K562 (cell line): ENCODE data around the gene LRP4. TPM values are rescaled to one million over a fixed set of nuclear protein-coding genes. Genes with fewer than 3 reads are reported as not detected.

Source experiments
- ATAC-seq: fragments of 200-7000 bp; cut with Tn5 transposase; 3 replicates; pipeline ENCODE4 v1.9.1; 2020; ENCODE audit warnings: moderate library complexity
- BruUV-seq: library from RNA; stranded (reverse); fragments of 400-500 nt; replicated peaks from 2 replicates; lab custom pipeline; 2021; lab: Mats Ljungman, UMichigan
- CTCF ChIA-PET: fragments of 300-600 bp; formaldehyde crosslinking; extraction: SDS; loops from one replicate; lab custom pipeline; 2021; ENCODE audit warnings: low intra/inter-chr PET ratio; lab: Yijun Ruan, JAX
- POLR2A ChIA-PET: fragments of 300-600, 350-650 bp; sonication (Branson Sonifier 250); formaldehyde crosslinking; extraction: SDS; loops from one replicate; lab custom pipeline; 2021; ENCODE audit warnings: antibody characterized with exemption, inconsistent platforms; lab: Yijun Ruan, JAX
- DNase-seq, 4 experiments: peaks; one replicate each; pipeline versions ENCODE4 v3.0.0 to v3.0.0-alpha.2; 2011 to 2018; ENCODE audit warnings: low spot score in 3 of 4, mixed read lengths in 3 of 4; ENCODE audit errors: extremely low read depth in 1 of 4
- FAIRE-seq: peaks from 2 replicates; lab custom pipeline; 2011; peaks lifted over from hg19 to GRCh38; lab: Jason Lieb, UNC
- H2AFZ ChIP-seq: 2 replicates; pipeline ENCODE4 v1.6.0; 2011; ENCODE audit warnings: low read depth, low read length, control low read depth, inconsistent platforms
- H3K27ac ChIP-seq: fragments of 200-600 bp; 3 replicates; pipeline ENCODE4 v1.8.0; 2011; ENCODE audit warnings: low read depth, mild to moderate bottlenecking, control low read depth, inconsistent platforms, low read length, moderate library complexity, mixed read lengths; ENCODE audit errors: extremely low read depth
- H3K27me3 ChIP-seq, 2 experiments: fragments of 300-600 bp in 1 of 2; 2 replicates in 1 of 2; 3 replicates in 1 of 2; pipeline versions ENCODE4 v1.6.0 to v1.8.0; 2011; ENCODE audit warnings: inconsistent platforms in 2 of 2, low read length in 2 of 2, mild to moderate bottlenecking in 1 of 2, mixed read lengths in 1 of 2, moderate library complexity in 1 of 2; ENCODE audit not compliant: control insufficient read depth in 2 of 2, insufficient read depth in 2 of 2
- H3K36me3 ChIP-seq: fragments of 300-600 bp; 3 replicates; pipeline ENCODE4 v1.8.0; 2011; ENCODE audit warnings: mild to moderate bottlenecking, low read length, inconsistent platforms; ENCODE audit not compliant: control insufficient read depth, insufficient read depth
- H3K4me1 ChIP-seq, 2 experiments: fragments of 200-600 bp in 1 of 2; replicated peaks in 1 of 2; 2 replicates in 1 of 2; 3 replicates in 1 of 2; pipeline versions ENCODE4 v1.5.1 to v1.8.0; 2011; ENCODE audit warnings: inconsistent platforms in 2 of 2, low read length in 2 of 2, mild to moderate bottlenecking in 1 of 2, mixed read lengths in 1 of 2, moderate library complexity in 1 of 2; ENCODE audit not compliant: control insufficient read depth in 2 of 2, insufficient read depth in 2 of 2
- H3K4me2 ChIP-seq: 2 replicates; pipeline ENCODE4 v1.6.1; 2011; ENCODE audit warnings: low read length, control low read depth, inconsistent platforms, mixed read lengths; ENCODE audit not compliant: insufficient read depth
- H3K4me3 ChIP-seq: fragments of 200-600 bp; sonication (generic), shearing (Covaris generic); 2 replicates; pipeline ENCODE4 v1.5.1; 2016; ENCODE audit warnings: control low read depth, inconsistent platforms
- H3K79me2 ChIP-seq: fragments of 200-600 bp; 3 replicates; pipeline ENCODE4 v1.8.0; 2011; ENCODE audit warnings: low read length, inconsistent platforms; ENCODE audit not compliant: control insufficient read depth, insufficient read depth
- H3K9ac ChIP-seq, 2 experiments: 2 replicates each; pipeline versions ENCODE4 v1.6.0 to v1.6.1; 2011; ENCODE audit warnings: low read depth in 2 of 2, low read length in 2 of 2, control low read depth in 1 of 2, inconsistent platforms in 1 of 2, mild to moderate bottlenecking in 1 of 2, mixed read lengths in 1 of 2; ENCODE audit not compliant: insufficient read depth in 1 of 2
- H3K9me1 ChIP-seq: one replicate; pipeline ENCODE4 v1.6.0; 2011; ENCODE audit warnings: inconsistent platforms, mild to moderate bottlenecking, low read length, moderate library complexity; ENCODE audit not compliant: control insufficient read depth, insufficient read depth
- H3K9me3 ChIP-seq: replicated peaks from 2 replicates; pipeline ENCODE4 v1.5.1; 2011; ENCODE audit warnings: low read depth, low read length, inconsistent platforms; ENCODE audit not compliant: control insufficient read depth, insufficient read depth
- H4K20me1 ChIP-seq: replicated peaks from 2 replicates; pipeline ENCODE4 v1.6.1; 2011; ENCODE audit warnings: low read length, inconsistent platforms, mixed read lengths; ENCODE audit not compliant: control insufficient read depth, insufficient read depth
- CBX2 ChIP-seq: fragments of 200-600 bp; sonication (generic); IDR thresholded peaks from one replicate; pipeline ENCODE4 v1.6.1; 2012; ENCODE audit warnings: mild to moderate bottlenecking, low read length, inconsistent platforms; ENCODE audit not compliant: insufficient read depth, poor library complexity, severe bottlenecking
- CHD1 ChIP-seq: fragments of 200-600 bp; sonication (generic); IDR thresholded peaks from one replicate; pipeline ENCODE4 v1.6.1; 2012; ENCODE audit warnings: mild to moderate bottlenecking, moderate library complexity, low read length, inconsistent platforms
- ELF2 ChIP-seq: fragments of 250-450 bp; sonication (Bioruptor Pico); IDR thresholded peaks from 2 replicates; pipeline ENCODE4 v1.5.0; 2021; ENCODE audit warnings: mild to moderate bottlenecking
- EWSR1 ChIP-seq: fragments of 450-650 bp; IDR thresholded peaks from 2 replicates; pipeline ENCODE4 v1.6.1; 2018; ENCODE audit warnings: borderline replicate concordance, mild to moderate bottlenecking, low read depth, moderate library complexity; ENCODE audit not compliant: partially characterized antibody
- FOXP1 ChIP-seq: sonication (generic); formaldehyde crosslinking; IDR thresholded peaks from 2 replicates; pipeline ENCODE4 v1.8.0; 2022; ENCODE audit warnings: mild to moderate bottlenecking, missing genetic modification reagents
- MECOM ChIP-seq: fragments of 250-450 bp; sonication (Bioruptor Pico); IDR thresholded peaks from 2 replicates; pipeline ENCODE4 v1.8.0; 2022; ENCODE audit warnings: inconsistent platforms
- SIN3B ChIP-seq: fragments of 450-650 bp; IDR thresholded peaks from 2 replicates; pipeline ENCODE4 v1.6.1; 2017; ENCODE audit warnings: low read depth, mild to moderate bottlenecking, moderate library complexity
- WGBS: fragments of 100-300 bp; shearing (Covaris generic); methylation state at CpG from one replicate; pipeline ENCODE4 v1.1.6; 2016; ENCODE audit warnings: low coverage, mixed read lengths; ENCODE audit not compliant: insufficient coverage; ENCODE audit errors: missing lambda C conversion rate; 5-methylcytosine and 5-hydroxymethylcytosine counted together
- in situ Hi-C: fragments of 300-500 bp; cut with MboI; formaldehyde crosslinking; loops from 4 replicates; pipeline ENCODE4 v1.15.0; 2018; ENCODE audit warnings: inconsistent platforms, mixed read lengths
- intact Hi-C: fragments of 100-400 bp; cut with micrococcal nuclease; formaldehyde crosslinking; loops from 2 replicates; pipeline ENCODE4 v1.14.2; 2022
- polyA plus RNA-seq, 8 experiments: library from polyadenylated mRNA; depleted of rRNA in 4 of 8; stranded (reverse) in 5 of 8; unstranded in 3 of 8; fragments of >200 nt; fragmentation: Nextera tagmentation in 2 of 8; fragmentation: Illumina TruSeq in 1 of 8; extraction: Ambion mirVana in 2 of 8; extraction: Trizol in 1 of 8; gene quantifications; 2 replicates each; pipeline versions ENCODE4 v1.2.1 to v1.2.3, GENCODE V29; 2011 to 2014; ENCODE audit warnings: inconsistent platforms in 1 of 8, missing spikeins in 1 of 8
- total RNA-seq, 7 experiments: library from RNA; depleted of rRNA in 6 of 7; stranded (reverse); fragments of >200 nt in 6 of 7; fragmentation: Illumina TruSeq in 2 of 7; extraction: Trizol in 2 of 7; gene quantifications; 2 replicates each; pipeline versions ENCODE4 v1.2.1 to v1.2.3, GENCODE V29; 2011 to 2021; ENCODE audit warnings: low replicate concordance in 1 of 7
- TF ChIP-seq, protein P1 (sequence below): fragments of 450-650 bp; formaldehyde crosslinking; IDR thresholded peaks from 2 replicates; pipeline ENCODE4 v1.4.0; 2020; ENCODE audit warnings: mild to moderate bottlenecking
- TF ChIP-seq, protein P2 (sequence below), 2 experiments: IDR thresholded peaks; 2 replicates each; pipeline ENCODE4 v1.6.1; 2012; ENCODE audit warnings: improper control_type of control experiment in 2 of 2, low read depth in 2 of 2, low read length in 2 of 2, borderline replicate concordance in 1 of 2

The LRP4 gene
- total and polyA plus RNA-seq, 9 of the 15 experiments (the other 6 are each of a cell fraction or from before 2014, with no cell fraction given), result 0.04 to 0.54 (median 0.10) TPM

DNA sequence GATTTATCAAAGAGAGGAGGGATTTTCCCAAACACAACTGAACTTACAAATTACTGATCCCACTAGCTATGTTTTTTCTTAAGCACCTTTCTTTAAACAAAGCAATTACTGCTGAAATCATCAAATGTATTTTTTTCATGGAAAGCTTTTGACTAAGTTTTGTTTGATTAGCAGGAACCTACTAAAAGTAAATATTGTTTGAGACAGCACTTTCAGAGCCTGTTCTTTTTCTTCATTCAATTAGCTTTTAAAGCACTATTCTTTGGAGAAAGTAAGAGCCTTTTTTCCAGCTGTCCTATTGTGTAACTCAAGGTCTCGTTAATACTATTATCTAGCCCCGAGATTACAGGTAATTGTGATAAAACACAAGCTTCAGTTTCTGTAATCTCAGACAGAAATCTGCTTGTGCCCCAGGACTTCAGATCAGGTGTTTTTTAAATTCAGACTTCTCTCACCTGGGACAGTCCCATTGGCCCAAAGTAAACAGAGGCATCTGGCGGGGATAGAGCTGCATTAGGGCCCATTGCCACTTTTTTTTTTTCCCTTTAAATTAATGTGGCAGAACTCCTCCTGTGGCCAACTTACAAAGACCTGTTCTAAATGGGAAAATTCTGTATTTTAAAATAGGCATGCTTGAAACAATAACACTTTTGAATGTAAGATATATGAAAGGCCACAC is 29.2 kb upstream of the LRP4 start:
- 42% methylated on average over 3 of the region's 3 CpGs for WGBS
- H3K4me2 ChIP-seq, result no peak overlapping the region
- no peak for FAIRE-seq
- CTCF ChIA-PET, result no interaction called here
- H3K4me3 ChIP-seq, result no peak overlapping the region
- ATAC-seq, result no peak
- no peak overlapping the region for H3K27ac ChIP-seq
- no peaks in the 10 kb centered on the region; a peak in 1 of 5 replicates for H3K4me1 ChIP-seq
- in situ Hi-C loops (no loop called here), intact Hi-C loops (no loop called here)
- TF ChIP-seq SIN3B, result no peak
- TF ChIP-seq CHD1, result no peak
- no peak for TF ChIP-seq EWSR1
- TF ChIP-seq, protein P1, sequence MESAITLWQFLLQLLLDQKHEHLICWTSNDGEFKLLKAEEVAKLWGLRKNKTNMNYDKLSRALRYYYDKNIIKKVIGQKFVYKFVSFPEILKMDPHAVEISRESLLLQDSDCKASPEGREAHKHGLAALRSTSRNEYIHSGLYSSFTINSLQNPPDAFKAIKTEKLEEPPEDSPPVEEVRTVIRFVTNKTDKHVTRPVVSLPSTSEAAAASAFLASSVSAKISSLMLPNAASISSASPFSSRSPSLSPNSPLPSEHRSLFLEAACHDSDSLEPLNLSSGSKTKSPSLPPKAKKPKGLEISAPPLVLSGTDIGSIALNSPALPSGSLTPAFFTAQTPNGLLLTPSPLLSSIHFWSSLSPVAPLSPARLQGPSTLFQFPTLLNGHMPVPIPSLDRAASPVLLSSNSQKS (CRISPR knock-in tag), result no peak
- TF ChIP-seq, protein P2, sequence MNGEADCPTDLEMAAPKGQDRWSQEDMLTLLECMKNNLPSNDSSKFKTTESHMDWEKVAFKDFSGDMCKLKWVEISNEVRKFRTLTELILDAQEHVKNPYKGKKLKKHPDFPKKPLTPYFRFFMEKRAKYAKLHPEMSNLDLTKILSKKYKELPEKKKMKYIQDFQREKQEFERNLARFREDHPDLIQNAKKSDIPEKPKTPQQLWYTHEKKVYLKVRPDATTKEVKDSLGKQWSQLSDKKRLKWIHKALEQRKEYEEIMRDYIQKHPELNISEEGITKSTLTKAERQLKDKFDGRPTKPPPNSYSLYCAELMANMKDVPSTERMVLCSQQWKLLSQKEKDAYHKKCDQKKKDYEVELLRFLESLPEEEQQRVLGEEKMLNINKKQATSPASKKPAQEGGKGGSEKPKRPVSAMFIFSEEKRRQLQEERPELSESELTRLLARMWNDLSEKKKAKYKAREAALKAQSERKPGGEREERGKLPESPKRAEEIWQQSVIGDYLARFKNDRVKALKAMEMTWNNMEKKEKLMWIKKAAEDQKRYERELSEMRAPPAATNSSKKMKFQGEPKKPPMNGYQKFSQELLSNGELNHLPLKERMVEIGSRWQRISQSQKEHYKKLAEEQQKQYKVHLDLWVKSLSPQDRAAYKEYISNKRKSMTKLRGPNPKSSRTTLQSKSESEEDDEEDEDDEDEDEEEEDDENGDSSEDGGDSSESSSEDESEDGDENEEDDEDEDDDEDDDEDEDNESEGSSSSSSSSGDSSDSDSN (IDR thresholded peaks at IDR 0.05; ENCODE audit: borderline replicate concordance in 1 of 2, low read depth in 2 of 2, low read length in 2 of 2), result no peak
- no peak for TF ChIP-seq MECOM
- TF ChIP-seq CBX2, result no peak
- TF ChIP-seq FOXP1 (CRISPR knock-in tag), result no peak
- no peak for TF ChIP-seq ELF2 (CRISPR knock-in tag)
- DNase-seq, result no peak
- no peaks in the 10 kb centered on the region for H3K9me1 ChIP-seq
- H3K9me3 ChIP-seq, result no peaks in the 10 kb centered on the region
- no peak overlapping the region for H3K9ac ChIP-seq
- H2AFZ ChIP-seq, result no peak overlapping the region
- no TSS peak for BruUV-seq
- no peaks in the 10 kb centered on the region for H4K20me1 ChIP-seq
- POLR2A ChIA-PET, result no interaction called here
- H3K79me2 ChIP-seq, result no peaks in the 10 kb centered on the region
- no peaks in the 10 kb centered on the region for H3K36me3 ChIP-seq
- H3K27me3 ChIP-seq, result no peaks in the 10 kb centered on the region
